ENCODE results near the gene SPESP1.

Gene SPESP1

DNA sequence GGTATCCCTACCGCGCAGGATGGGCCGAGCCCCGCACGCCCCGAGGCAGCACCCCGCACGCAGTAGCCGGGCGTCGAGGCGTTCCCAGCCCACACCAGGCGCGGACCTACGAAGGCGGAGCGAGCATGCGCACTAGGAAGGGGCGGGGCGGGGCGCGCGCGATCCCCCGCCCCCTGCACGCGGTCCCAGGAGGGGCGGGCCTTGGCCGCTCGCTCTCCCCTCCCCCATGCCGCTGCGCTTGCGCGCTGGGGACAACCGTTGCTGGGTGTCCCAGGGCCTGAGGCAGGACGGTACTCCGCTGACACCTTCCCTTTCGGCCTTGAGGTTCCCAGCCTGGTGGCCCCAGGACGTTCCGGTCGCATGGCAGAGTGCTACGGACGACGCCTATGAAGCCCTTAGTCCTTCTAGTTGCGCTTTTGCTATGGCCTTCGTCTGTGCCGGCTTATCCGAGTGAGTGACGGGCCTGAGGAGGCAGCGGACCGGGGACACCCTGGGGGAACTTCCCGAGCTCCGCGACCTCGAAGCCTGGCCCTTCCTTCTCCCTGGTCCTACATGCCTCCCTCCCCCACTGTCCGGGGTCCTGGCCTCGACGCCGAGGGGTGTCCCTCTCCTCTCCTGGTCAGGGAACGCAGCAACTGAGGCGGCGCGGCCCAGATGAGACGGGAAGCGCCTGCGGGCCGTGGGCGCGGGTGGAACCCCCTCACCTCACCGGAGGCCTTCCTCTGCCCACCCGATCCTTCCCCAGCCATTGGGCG, at the start of gene SPESP1:
SPESP1 (plus strand) TSS at position 258 of the 755 bp plus-strand sequence; CDS start at position 387, 129 bp downstream.
- DNase-seq (ENCODE audit: low spot score): no peak

DNA sequence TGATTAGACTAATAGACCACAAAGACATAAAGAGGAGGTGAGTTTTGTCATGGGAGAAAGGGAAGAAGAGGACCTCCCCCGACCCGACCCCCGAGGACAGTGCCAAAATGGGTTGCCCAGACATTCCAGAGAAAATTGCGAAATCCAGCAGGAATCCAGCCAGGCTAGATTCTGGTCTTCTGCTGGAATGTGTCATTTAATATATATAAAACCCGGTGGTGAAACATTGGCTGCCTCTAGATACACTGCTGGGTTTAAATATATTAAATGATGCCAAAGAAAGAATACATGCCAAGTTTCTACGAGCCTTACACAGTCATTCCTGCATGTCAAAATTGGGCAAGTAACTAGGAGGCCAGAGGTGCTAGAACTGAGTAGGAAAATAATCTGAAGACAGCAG, 45.3 kb upstream of the SPESP1 start:
- no peak for DNase-seq (ENCODE audit: low spot score)

DNA sequence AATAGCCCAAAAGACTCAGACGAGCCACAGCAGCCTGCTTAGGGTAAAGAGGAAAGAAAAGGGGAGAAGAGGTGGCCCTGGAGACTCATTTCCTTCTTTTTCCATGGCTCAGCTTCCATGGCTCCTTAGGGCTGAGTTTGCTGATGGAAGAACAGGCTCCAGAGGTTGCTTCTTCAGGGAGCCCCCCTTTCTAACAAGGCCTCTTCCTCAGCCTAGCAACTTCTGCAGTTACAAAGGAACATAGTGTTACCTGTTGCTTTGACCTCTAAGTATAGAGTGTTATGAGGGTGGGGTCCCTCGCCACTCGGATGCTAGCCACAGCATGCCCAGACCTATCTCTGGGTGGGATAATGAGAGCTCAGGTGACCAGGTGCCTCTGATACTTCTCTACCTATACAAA, 43.2 kb upstream of the SPESP1 start:
- no peak for DNase-seq (ENCODE audit: low spot score)

DNA sequence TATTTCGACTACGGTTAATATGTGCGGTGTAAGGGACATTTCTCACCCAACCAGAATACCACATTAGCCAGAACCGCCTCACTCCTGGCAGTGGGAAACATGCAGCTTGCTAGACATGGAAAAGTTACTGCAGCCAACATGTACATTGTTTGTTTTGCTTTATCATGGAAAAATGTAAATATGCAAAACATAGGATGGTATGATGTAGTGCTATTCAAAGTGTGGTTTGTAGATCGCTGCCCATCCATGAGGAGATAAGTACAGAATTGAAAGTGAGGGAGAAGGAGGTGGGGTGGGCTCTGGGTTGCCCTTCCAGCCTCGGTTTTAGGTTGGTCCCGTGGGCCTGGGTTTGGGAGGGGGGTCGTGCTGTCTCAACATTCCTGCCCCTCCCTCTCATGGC, 42.5 kb upstream of the SPESP1 start:
- no peak for DNase-seq (ENCODE audit: low spot score)

DNA sequence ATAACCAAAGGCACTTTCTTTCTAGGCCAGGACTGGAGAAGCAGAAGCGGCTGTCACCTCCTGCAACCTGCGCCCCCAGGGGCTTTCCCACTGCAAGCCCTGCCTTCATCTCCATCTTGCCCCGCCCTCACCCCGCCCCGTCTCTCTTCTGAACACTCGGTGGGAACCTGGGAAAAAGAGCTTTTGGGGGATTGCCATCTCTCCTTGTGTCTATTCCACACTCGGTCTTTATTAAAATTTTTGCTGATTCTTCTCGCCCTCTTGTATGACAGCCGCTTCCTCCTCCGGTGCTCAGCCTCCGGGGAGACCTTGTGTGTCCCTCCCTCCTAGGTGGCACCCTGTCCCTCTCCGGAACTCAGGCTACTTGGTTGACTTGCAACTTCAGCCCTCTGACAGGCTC, 41.9 kb upstream of the SPESP1 start:
- no peak for DNase-seq (ENCODE audit: low spot score)

DNA sequence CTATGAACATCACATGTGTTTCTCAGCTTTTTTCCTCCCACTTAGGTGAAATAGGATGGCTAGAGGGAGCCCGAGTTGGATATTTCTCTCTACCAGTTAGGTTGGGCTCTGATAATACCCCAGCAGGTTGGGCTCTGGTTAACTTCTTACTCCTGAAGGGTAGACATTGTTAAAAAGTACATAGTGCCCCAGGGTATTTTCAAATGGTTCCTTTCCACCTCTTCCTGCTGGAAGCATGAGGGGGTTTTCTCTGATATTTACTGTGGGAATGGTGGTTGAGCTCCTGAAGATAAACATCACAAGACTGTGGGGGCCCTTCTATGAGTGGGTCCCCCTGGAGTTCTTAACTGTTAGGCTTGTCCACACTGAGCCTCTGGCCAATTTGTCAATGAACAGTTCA, 36.1 kb upstream of the SPESP1 start:
- no peak for DNase-seq (ENCODE audit: low spot score)

GRCh38 chr15:68896178-68896577, 34.1 kb upstream of the SPESP1 start:
- DNase-seq (ENCODE audit: low spot score): no peak

- no peak for DNase-seq (ENCODE audit: low spot score)
Observed at GRCh38 chr15:68897016-68897415, 33.3 kb upstream of the SPESP1 start.

- DNase-seq (ENCODE audit: low spot score): no peak
Observed at GRCh38 chr15:68900027-68900426, 30.3 kb upstream of the SPESP1 start.

DNA sequence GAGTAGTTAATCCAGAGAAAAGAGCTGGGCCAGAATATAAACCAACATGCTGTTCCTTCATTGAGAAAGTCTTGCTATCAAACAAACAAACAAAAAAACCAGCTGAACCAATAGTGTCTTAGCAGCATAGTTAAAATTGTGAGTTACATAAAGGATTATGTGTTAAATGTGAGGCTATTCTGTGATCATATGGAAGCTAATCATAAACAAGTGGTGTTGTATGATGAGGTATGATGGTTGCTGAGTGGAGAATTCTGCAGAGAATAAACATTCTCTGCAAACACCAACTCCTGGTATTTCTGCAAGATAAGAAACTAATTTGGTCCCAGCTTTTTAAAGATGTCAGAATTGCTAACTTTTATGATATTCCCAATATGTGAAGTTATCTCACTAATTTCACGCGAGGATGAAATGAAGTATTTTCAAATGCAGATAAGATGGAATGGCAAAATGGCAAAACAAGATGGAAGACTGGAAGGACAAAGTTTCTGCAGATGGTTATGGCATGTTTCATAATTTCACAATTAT, 22.9 kb upstream of the SPESP1 start:
- no peak for DNase-seq (ENCODE audit: low spot score)

DNA sequence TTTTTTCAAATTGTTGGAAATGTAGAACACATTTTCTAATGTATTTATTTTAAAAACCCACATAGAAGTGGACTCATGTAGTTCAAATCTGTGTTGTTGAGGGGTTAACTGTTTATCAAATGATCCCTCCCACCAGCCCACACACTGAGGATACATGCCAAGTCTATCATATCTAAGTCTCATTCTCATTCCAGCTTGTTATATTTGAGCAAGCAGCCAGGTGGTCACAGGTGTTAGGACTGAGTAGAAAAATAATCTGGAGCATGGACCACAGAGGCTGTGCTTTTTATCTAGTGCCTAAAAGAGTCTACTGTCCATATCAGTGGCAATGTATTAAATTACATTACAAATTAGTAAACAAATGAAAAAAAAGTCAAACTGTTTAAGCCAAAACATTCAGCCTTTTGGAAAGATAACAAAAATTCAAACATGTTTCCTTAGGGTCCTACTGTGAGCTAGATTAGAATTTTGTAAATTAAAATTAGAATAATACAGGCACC, 20.7 kb upstream of the SPESP1 start:
- no peak for DNase-seq (ENCODE audit: low spot score)

DNA sequence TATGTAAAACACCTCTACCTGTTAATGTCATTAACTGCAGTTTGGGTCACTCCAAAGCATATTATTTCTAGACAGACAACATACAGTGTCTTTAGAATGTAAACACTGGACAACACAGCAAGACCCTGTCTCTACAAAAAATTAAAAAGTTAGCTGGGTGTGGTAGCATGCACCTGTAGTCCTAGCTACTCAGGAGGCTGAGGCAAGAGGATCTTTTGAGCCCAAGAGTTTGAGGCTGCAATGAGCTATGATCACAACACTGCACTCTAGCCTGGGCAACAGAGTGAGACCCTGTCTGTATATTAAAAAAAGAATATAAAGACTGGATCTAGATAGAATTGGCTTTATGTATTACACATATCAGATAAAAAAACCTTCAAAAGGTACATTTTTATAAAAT, 20.0 kb upstream of the SPESP1 start:
- no peak for DNase-seq (ENCODE audit: low spot score)

DNA sequence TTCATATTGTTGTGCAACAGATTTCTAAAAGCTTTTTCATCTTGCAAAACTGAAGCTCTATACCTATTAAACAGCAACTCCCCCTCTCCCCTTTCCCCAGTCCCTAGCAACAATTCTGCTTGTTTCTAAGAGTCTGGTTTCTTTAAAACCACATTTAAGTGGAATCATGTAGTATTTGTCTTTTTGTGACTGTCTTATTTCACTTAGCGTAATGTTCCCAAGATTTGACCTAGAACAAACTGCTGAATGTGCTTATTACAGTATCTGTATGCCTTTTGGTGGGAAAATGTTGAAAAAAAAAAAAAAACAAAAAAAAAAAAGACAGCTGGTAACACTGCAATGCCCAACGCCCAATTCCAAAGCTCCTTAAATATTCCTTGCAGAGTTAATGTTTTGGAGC, 19.5 kb upstream of the SPESP1 start:
- DNase-seq (ENCODE audit: low spot score): no peak

DNA sequence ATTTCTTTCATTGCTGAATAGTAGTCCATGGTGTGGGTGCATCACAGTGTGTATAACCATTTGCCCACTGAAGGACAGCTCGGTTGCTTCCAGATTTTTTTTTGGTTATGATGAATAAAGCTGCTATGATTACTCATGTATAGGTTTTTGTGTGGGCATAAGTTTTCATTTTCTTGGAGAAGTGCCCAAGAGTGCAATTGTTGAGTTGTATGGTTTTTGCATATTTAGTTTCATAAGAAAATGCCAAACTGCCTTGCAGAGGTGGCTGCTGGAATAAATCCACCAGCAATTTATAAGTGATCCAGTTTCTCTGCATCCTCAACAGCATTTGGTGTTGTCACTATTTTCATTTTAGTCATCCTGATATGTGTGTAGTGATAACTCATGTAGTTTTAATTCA, 8.4 kb upstream of the SPESP1 start:
- DNase-seq (ENCODE audit: low spot score): no peak

DNA sequence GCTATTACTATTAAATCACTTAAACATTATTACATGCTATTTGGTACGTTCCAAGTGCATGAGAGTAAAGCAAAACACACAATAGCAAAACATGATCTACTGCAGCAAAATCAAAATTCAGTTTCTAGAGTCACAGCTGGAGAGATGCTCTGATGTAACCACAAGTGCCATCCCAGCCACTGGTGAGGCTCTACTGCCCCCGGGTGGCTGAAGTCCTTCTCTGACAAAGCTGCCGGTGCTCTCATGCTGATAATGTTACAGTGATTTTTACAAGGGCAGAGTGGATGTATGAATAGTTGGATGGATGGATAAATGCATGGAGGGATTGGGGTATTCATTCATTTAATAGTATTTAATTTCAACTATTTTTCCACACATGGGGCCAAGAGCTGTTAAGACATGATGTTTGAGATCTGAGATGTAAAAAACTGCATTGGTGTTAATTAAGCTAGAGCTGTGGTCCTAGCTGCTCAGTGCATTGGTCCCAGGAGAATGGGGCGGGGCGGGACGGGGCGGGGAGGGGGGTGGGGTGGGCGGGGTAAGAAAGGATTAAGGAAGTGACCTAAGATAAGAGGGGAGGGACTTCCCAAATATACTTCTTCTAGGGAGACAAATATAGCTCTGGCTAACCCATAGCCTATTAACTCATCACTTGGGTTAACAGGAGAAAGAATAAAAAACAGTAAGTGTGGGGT, 5.3 kb upstream of the SPESP1 start:
- peak; percentile 69 for DNase-seq (ENCODE audit: low spot score)

DNA sequence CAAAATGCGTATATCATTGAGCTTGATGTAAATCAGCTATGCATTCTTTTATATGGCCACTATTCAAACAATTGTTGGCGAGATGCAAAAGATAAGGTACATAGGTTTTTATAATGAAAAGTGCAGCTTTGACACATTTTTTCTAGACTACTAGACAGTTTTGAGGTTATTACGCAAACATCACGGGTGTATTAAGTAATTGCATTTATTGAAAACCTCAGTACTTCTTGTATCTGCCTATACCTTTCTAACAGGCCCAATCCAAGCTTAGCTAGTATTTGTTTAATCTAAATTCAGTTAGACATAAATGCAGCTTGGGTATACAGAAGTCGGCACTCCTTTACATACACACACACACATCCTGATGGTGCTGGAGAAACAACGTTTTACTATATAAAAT, 2.7 kb downstream of the SPESP1 start:
- DNase-seq (ENCODE audit: low spot score): no peak

DNA sequence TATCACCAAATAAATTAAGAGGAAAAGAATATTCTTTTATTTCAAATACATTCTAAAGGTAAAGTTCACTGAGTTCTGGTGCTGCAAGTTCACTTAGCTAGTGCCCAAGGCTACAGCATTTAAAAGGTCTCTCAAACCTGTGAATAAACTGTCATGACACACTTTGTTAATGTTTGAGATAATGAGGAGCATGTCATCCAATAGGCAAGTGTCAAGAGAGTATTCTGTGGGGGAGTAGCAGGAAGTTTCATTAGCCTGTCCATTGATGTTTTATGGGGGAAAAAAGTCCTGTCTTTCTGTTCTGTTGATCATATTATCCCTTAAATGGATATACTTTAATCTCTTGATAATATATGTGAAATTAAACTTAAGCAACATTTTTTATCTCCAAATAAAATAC, 4.0 kb downstream of the SPESP1 start:
- no peak for DNase-seq (ENCODE audit: low spot score)

- no peak for DNase-seq (ENCODE audit: low spot score)
Observed at GRCh38 chr15:68935400-68935937, 5.1 kb downstream of the SPESP1 start.

- DNase-seq (ENCODE audit: low spot score): no peak
Observed at GRCh38 chr15:68939501-68939900, 9.2 kb downstream of the SPESP1 start.

GRCh38 chr15:68951813-68952212, 21.5 kb downstream of the SPESP1 start:
- no peak for DNase-seq (ENCODE audit: low spot score)

DNA sequence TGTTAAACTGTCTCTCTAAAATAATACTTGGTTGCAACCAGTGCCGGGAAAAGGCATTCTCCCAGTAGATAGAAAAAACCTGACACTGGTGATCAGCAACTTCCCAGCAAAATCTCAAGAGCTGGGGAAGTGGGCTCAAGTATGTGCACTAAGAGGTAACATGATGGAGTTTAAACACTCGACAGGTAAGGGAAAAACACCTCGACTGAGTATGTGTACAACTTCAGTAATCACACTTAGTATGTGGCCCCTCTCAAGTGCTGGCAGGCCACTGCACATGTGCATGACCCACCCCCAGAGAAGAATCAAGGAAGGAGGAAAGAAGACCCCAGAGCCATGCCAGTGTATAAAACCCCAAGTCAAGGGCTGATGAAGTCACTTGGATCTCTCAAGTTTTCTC, 27.4 kb downstream of the SPESP1 start:
- DNase-seq (ENCODE audit: low spot score): no peak

GRCh38 chr15:68958597-68958996, 28.3 kb downstream of the SPESP1 start:
- no peak for DNase-seq (ENCODE audit: low spot score)

- DNase-seq (ENCODE audit: low spot score): no peak
Observed at GRCh38 chr15:68962465-68962864, 32.1 kb downstream of the SPESP1 start.
